Measurements from ENCODE around the gene RASSF4.

The RASSF4 gene

DNA sequence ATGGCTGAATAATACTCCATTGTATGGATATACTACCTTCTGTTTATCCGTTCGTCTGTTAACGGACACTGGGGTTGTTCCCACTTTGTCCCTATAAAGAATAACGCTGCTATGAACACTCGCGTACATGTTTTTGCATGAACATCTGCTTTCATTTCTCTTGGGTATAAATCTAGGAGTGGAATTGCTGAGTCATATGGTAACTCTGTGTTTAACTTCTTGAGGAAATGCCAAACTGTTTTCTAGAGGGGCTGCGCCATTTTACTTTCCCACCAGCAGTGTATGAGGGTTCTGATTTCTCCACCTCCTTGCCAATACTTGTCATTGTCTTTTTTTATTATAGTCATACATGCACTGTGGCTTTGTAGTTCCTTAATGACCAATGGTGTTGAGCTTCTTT lies 20.6 kb upstream of the RASSF4 start:
- H3K4me3 ChIP-seq (ENCODE audit: low read length): no peak overlapping the region
- no peak for DNase-seq (ENCODE audit: low read depth)
- TF ChIP-seq, protein P1, sequence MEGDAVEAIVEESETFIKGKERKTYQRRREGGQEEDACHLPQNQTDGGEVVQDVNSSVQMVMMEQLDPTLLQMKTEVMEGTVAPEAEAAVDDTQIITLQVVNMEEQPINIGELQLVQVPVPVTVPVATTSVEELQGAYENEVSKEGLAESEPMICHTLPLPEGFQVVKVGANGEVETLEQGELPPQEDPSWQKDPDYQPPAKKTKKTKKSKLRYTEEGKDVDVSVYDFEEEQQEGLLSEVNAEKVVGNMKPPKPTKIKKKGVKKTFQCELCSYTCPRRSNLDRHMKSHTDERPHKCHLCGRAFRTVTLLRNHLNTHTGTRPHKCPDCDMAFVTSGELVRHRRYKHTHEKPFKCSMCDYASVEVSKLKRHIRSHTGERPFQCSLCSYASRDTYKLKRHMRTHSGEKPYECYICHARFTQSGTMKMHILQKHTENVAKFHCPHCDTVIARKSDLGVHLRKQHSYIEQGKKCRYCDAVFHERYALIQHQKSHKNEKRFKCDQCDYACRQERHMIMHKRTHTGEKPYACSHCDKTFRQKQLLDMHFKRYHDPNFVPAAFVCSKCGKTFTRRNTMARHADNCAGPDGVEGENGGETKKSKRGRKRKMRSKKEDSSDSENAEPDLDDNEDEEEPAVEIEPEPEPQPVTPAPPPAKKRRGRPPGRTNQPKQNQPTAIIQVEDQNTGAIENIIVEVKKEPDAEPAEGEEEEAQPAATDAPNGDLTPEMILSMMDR (IDR thresholded peaks at IDR 0.05; ENCODE audit: insufficient read depth, low read depth, low read length, missing control alignments): no peak

DNA sequence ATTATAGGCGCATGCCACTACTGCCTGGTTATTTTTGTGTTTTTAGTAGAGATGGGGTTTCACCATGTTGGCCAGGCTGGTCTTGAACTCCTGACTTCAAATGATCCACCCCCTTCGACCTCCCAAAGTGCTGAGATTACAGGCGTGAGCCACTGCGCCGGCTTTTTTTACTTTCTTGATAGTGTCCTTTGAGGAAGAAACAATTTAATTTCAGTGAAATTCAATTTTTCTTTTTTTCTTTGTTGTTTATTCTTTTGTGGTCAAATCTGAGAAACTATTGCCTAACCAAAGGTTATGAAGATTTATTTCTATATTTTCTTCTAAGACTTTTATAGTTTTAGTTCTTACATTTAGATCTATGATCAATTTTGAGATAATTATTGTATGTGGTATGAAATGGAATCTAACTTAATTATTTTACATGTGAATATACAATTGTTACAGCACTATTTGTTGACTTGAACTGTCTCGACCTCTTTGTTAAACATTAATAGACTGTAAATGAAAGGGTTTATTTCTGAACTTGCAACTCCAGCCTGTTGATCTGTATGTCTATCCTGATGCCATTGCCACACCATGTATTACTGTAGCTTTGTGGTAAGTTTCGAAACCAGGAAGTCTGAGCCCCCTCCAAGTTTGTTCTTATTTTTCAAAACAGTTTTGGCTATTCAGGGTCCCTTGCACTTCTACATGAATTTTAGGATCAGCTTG lies 19.8 kb upstream of the RASSF4 start:
- DNase-seq (ENCODE audit: low read depth): no peak
- TF ChIP-seq, protein P1 (IDR thresholded peaks at IDR 0.05; ENCODE audit: insufficient read depth, low read depth, low read length, missing control alignments): no peak
- no peak overlapping the region for H3K4me3 ChIP-seq (ENCODE audit: low read length)

DNA sequence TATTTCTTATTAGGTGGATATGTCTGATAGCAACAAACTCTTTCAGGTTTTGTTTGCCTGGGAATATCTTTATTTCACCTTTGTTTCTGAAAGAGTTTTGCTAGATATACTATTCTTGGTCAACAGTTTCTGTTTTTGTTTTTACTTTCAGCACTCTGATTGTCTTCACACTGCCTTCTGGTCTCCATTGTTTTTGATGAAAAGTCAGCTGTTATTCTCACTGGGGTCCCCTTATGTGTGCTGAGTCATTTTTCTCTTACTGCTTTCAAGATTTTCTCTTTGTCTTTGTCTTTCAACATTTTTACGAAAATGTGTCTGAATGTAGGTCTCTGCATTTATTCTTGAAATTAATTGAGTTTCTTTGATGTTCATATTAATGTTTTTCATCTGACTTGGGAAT lies 15.2 kb upstream of the RASSF4 start:
- no peak for DNase-seq (ENCODE audit: low read depth)
- TF ChIP-seq, protein P1 (IDR thresholded peaks at IDR 0.05; ENCODE audit: insufficient read depth, low read depth, low read length, missing control alignments): no peak
- no peak overlapping the region for H3K4me3 ChIP-seq (ENCODE audit: low read length)

DNA sequence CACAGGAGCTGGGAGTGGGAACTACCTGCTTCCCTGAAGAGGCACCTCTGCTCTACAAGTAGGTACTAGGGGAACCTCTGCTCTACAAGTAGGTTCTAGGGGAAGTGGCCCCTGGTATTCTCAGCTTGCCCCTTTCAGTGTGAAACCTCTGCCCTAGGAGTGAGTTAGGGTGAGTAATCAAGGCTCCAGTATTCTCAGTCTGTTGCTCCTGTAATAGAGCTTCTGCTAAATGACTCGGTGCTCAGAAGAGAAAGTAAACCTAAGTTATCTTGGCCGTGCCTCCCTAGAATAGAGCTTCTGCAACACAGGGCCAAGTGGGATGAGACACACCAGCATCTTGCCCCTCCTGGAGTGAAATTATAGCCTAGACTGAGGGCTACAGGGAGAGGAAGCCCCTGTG lies 13.4 kb upstream of the RASSF4 start:
- H3K4me3 ChIP-seq (ENCODE audit: low read length): no peak overlapping the region
- TF ChIP-seq, protein P1 (IDR thresholded peaks at IDR 0.05; ENCODE audit: insufficient read depth, low read depth, low read length, missing control alignments): no peak
- DNase-seq (ENCODE audit: low read depth): peak; percentile 14

DNA sequence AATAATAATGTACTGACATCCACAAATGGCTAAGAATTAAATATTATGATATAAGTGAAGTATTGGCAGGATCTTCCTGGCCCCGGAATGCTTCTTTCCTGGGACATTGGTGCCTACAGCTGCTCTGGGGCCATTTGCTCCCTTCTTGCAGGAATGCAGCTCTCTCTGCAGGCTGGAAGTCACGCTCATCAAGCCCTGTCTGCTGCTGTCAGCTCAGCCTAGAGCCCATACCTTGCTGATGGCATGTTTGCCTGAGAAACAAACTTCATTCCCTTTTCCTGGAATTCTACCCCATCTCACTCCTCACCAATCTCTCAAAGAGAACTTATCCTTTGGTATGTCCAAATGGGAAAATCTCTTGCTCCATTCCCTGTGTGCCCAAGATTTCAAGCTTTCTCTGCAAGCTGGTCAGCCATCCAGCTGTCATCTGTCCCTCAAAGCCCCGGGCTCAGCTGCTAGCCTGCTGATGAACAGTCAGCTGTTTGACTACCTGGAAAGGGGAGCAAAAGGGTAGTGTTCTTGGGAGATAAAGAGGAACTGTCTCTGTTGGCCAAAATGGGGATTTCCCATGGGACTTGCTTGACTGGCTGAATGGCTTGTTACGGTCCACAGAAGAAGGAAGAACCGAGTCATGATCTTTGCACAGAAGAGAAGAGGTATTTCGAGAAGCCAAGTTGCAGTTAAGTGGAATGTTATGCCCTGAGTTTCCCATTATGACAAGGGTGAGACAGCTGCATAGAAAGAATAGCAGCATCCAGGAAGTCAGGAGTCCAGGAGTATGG lies 12.0 kb upstream of the RASSF4 start:
- no peak overlapping the region for H3K4me3 ChIP-seq (ENCODE audit: low read length)
- TF ChIP-seq, protein P1 (IDR thresholded peaks at IDR 0.05; ENCODE audit: insufficient read depth, low read depth, low read length, missing control alignments): no peak
- DNase-seq (ENCODE audit: low read depth): peak; percentile 45

DNA sequence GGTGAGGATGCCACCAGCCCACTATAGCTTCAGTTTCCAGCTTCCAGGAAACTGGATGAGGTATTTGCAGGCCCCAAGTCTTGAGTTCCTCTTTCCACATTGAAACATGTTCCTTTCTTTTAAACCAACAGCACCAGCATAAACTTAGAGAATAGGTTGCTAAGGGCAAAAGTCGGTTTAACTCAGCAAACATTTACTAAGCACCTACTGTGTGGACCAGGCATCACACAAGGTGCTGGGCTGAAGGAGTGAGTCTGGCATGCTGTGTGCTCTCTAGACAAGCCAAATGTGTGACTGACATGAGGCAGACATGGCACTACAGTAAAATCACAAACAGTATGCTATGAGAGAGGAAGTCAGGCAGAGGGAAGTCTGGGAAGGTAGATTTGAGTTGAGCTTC lies 11.0 kb upstream of the RASSF4 start:
- DNase-seq (ENCODE audit: low read depth): no peak
- H3K4me3 ChIP-seq (ENCODE audit: low read length): no peak overlapping the region
- TF ChIP-seq, protein P1 (IDR thresholded peaks at IDR 0.05; ENCODE audit: insufficient read depth, low read depth, low read length, missing control alignments): no peak
